Measurements from ENCODE around the gene TP53I11.

DNA sequence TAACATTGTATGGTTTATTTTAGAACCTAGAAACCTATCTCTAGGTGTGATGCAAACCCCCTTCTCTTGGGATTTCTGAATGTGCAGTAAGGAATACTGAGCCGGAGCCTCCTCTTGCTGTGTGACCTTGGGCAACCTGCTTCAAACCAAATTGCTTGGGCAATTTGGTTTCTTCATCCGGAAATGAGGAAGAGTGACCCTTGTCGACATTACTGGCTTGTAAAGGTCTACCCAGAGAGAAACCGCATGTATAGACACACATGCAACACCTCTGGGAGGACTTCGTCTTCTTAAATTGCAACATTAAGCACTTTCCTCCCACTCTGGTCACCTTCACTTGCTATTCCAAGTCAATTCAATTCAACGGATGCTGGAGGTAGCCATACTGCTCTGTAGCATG is 19.6 kb upstream of the TP53I11 start:
- TF ChIP-seq, protein P1, sequence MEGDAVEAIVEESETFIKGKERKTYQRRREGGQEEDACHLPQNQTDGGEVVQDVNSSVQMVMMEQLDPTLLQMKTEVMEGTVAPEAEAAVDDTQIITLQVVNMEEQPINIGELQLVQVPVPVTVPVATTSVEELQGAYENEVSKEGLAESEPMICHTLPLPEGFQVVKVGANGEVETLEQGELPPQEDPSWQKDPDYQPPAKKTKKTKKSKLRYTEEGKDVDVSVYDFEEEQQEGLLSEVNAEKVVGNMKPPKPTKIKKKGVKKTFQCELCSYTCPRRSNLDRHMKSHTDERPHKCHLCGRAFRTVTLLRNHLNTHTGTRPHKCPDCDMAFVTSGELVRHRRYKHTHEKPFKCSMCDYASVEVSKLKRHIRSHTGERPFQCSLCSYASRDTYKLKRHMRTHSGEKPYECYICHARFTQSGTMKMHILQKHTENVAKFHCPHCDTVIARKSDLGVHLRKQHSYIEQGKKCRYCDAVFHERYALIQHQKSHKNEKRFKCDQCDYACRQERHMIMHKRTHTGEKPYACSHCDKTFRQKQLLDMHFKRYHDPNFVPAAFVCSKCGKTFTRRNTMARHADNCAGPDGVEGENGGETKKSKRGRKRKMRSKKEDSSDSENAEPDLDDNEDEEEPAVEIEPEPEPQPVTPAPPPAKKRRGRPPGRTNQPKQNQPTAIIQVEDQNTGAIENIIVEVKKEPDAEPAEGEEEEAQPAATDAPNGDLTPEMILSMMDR (IDR thresholded peaks at IDR 0.05) = no peak
- no peak for TF ChIP-seq POLR2A (IDR thresholded peaks at IDR 0.05)
- TF ChIP-seq POLR2AphosphoS5 (IDR thresholded peaks at IDR 0.05) = no peak

Data from suprapubic skin (tissue), 4 donors.